GM13976 (cell line): ENCODE results near the gene DDAH2.
"Not testable (repeated sequence)": the region's sequence is repeated elsewhere in the genome, so short reads cannot be mapped to it uniquely, and the experiment has no call there.

Source experiments
- DNase-seq: peaks from one replicate; pipeline ENCODE4 v3.0.0; 2012; ENCODE audit warnings: low spot score
- in situ Hi-C: fragments of 300-500 bp; cut with MboI; formaldehyde crosslinking; loops from one replicate; pipeline ENCODE4 v1.12.0; 2022; ENCODE audit warnings: low sequenced_read_pairs, mixed read lengths, inconsistent platforms; ENCODE audit not compliant: unreplicated experiment
- TF ChIP-seq, protein P1 (sequence below): IDR thresholded peaks from 2 replicates; pipeline ENCODE4 v1.5.1; 2012; ENCODE audit warnings: borderline replicate concordance, mild to moderate bottlenecking; ENCODE audit not compliant: insufficient read depth; ENCODE audit errors: extremely low read depth, missing control alignments, control extremely low read depth

DDAH2 gene

GRCh38 chr6:31715022-31715958 is 13.8 kb downstream of the DDAH2 start, which contains the start of gene LY6G6D:
LY6G6D (plus strand) TSS chr6:31715348; CDS start chr6:31715356, 8 bp downstream.
- in situ Hi-C loops = no loop called here

GRCh38 chr6:31713991-31714684 is 15.0 kb downstream of the DDAH2 start:
- in situ Hi-C loops = no loop called here
- TF ChIP-seq, protein P1, sequence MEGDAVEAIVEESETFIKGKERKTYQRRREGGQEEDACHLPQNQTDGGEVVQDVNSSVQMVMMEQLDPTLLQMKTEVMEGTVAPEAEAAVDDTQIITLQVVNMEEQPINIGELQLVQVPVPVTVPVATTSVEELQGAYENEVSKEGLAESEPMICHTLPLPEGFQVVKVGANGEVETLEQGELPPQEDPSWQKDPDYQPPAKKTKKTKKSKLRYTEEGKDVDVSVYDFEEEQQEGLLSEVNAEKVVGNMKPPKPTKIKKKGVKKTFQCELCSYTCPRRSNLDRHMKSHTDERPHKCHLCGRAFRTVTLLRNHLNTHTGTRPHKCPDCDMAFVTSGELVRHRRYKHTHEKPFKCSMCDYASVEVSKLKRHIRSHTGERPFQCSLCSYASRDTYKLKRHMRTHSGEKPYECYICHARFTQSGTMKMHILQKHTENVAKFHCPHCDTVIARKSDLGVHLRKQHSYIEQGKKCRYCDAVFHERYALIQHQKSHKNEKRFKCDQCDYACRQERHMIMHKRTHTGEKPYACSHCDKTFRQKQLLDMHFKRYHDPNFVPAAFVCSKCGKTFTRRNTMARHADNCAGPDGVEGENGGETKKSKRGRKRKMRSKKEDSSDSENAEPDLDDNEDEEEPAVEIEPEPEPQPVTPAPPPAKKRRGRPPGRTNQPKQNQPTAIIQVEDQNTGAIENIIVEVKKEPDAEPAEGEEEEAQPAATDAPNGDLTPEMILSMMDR = no peak
- DNase-seq = no peak

More at GRCh38 chr6:31715022-31715958, 13.8 kb downstream of the DDAH2 start, which contains the start of gene LY6G6D:
- no peak for DNase-seq
- TF ChIP-seq, protein P1 = no peak

GRCh38 chr6:31713465-31713864 is 15.6 kb downstream of the DDAH2 start:
- in situ Hi-C loops = no loop called here
- no peak for DNase-seq
- TF ChIP-seq, protein P1 = no peak

DNA sequence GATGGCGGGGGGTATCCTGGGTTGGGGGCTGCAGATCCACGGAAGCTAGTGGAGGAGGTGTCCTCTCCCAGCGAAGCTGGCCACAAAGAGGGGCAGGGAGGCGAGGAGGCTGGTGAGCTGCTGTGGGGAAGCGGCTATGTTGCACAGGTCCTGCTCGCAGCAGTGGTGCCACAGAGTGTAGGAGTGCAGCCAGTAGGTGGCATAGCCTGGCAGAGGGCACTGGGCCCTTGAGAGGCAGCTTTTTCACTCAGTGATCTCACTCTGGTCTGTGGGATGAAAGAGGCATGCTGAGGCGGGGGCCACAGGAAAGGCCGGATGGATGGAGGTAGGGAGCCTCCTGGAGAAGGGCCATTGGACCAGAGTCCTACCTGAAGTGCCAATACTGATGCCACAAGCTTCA is 16.8 kb downstream of the DDAH2 start:
- DNase-seq = no peak
- in situ Hi-C loops = no loop called here
- TF ChIP-seq, protein P1 = no peak

DNA sequence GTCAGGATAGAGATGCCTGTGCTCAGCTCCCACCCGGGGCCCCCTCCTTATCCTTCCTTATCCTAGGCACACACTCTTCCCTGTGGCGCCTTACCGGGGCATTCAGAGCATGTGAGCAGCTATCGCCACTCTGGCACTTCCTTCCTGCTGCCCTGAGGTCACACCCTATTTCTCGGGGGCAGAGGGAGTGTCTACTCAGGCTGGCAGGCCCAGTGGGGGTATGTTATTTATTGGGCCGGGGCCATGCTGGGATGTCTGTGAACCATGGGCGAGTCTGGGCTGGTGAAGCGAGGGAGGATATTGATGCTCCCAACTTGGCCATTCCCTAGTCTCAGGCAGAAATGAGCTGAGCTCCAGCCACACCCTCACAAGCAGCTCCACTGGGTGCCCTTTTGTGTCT is 17.9 kb downstream of the DDAH2 start:
- TF ChIP-seq, protein P1 = no peak
- no peak for DNase-seq
- in situ Hi-C loops = no loop called here

GRCh38 chr6:31710523-31711219 is 18.4 kb downstream of the DDAH2 start:
- no peak for DNase-seq
- TF ChIP-seq, protein P1 = no peak
- in situ Hi-C loops = no loop called here

- DNase-seq, in situ Hi-C loops: not testable (repeated sequence)
Observed at GRCh38 chr6:31709157-31709556, 19.9 kb downstream of the DDAH2 start.
